ENCODE data around the gene KCTD2.

GRCh38 chr17:75044716-75045115, 2.3 kb upstream of the KCTD2 start:
- TF ChIP-seq REST (IDR thresholded peaks at IDR 0.05; ENCODE audit: insufficient read depth in 1 of 2, low read depth in 2 of 2, low read length in 2 of 2) (no peak), SIN3A (IDR thresholded peaks at IDR 0.05; ENCODE audit: borderline replicate concordance, insufficient read depth, low read length) (no peak), POLR2AphosphoS5 (IDR thresholded peaks at IDR 0.05; ENCODE audit: low read depth, low read length) (no peak), TAF1 (IDR thresholded peaks at IDR 0.05; ENCODE audit: borderline replicate concordance, insufficient read depth, low read length) (no peak)
